Transverse colon (tissue), 4 donors: ENCODE measurements around the gene CTNNAL1.

ENCODE experiments used
- EP300 ChIP-seq: sonication (generic); formaldehyde crosslinking; IDR thresholded peaks from one replicate; pipeline ENCODE4 v1.6.1; 2017; ENCODE audit warnings: antibody characterized with exemption, low read depth
- POLR2A ChIP-seq: fragments of 450-650 bp; IDR thresholded peaks from one replicate; pipeline ENCODE4 v1.6.1; 2016; ENCODE audit warnings: antibody characterized with exemption, mild to moderate bottlenecking, moderate library complexity
- POLR2AphosphoS5 ChIP-seq, 3 donors: sonication (generic); formaldehyde crosslinking; IDR thresholded peaks; one replicate each; pipeline ENCODE4 v1.6.1; 2016; ENCODE audit warnings: antibody characterized with exemption in 3 of 3
- TF ChIP-seq, protein P1 (sequence below), 5 experiments: fragments of 200-600 bp in 3 of 5; fragments of 450-650 bp in 2 of 5; sonication (generic) in 3 of 5; IDR thresholded peaks; 1 replicate in 2 of 5; 2 replicates in 3 of 5; pipeline ENCODE4 v1.5.1; 2016 to 2017; ENCODE audit warnings: antibody characterized with exemption in 5 of 5, inconsistent platforms in 3 of 5, mild to moderate bottlenecking in 2 of 5, moderate library complexity in 1 of 5

DNA sequence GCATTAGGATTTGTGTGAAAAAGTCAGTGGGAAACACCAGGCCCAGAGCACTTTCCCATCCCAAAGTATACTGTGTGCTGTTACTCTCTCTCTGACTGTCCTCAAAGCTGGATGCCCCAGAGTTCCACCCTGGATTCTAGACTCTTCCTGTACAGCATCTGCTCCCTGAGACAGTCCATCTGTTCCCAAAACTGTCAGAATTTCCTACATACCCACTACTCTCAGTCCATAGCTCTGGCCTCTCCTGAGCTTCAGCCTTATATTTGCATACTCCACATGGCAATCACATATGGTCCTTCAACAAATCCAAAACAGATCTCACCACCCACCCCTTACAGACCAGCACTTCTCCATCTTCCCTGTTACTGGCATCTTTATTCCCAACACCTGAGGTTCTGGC, 88.8 kb downstream of the CTNNAL1 start:
- TF ChIP-seq POLR2A (no peak), POLR2AphosphoS5 (IDR thresholded peaks at IDR 0.05) (no peak), EP300 (no peak)
- TF ChIP-seq, protein P1, sequence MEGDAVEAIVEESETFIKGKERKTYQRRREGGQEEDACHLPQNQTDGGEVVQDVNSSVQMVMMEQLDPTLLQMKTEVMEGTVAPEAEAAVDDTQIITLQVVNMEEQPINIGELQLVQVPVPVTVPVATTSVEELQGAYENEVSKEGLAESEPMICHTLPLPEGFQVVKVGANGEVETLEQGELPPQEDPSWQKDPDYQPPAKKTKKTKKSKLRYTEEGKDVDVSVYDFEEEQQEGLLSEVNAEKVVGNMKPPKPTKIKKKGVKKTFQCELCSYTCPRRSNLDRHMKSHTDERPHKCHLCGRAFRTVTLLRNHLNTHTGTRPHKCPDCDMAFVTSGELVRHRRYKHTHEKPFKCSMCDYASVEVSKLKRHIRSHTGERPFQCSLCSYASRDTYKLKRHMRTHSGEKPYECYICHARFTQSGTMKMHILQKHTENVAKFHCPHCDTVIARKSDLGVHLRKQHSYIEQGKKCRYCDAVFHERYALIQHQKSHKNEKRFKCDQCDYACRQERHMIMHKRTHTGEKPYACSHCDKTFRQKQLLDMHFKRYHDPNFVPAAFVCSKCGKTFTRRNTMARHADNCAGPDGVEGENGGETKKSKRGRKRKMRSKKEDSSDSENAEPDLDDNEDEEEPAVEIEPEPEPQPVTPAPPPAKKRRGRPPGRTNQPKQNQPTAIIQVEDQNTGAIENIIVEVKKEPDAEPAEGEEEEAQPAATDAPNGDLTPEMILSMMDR (IDR thresholded peaks at IDR 0.05), result no peak
